Neural progenitor cell (in vitro differentiated cells): ENCODE measurements around the gene EFCAB11.

Source experiments
- CTCF ChIP-seq: fragments of 200-600 bp; sonication (generic); IDR thresholded peaks from 2 replicates; pipeline ENCODE4 v1.5.1; 2017; ENCODE audit warnings: antibody characterized with exemption, mild to moderate bottlenecking
- EZH2 ChIP-seq: fragments of 200-600 bp; sonication (generic); IDR thresholded peaks from 2 replicates; pipeline ENCODE4 v1.6.1; 2017; ENCODE audit warnings: antibody characterized with exemption, mild to moderate bottlenecking, moderate library complexity

- TF ChIP-seq CTCF = no peak
- no peak for TF ChIP-seq EZH2
Observed at GRCh38 chr14:89750281-89750755, 204.2 kb downstream of the EFCAB11 start.
